GM23338 (cell line): Measurements from ENCODE around the gene YIPF1. TPM values are rescaled to one million over a fixed set of nuclear protein-coding genes. Genes with fewer than 3 reads are reported as not detected.
"Not testable (repeated sequence)": the region's sequence is repeated elsewhere in the genome, so short reads cannot be mapped to it uniquely, and the experiment has no call there.

Experiments
- ATAC-seq: fragments of 200-7000 bp; cut with Tn5 transposase; 3 replicates; pipeline ENCODE4 v1.9.1; 2020
- DNase-seq: peaks from one replicate; pipeline ENCODE4 v3.0.0-alpha.2; 2015; ENCODE audit warnings: low spot score
- H2AFZ ChIP-seq: fragments of 200-600 bp; sonication (generic); 2 replicates; pipeline ENCODE4 v1.8.0; 2016; ENCODE audit warnings: antibody characterized with exemption, mild to moderate bottlenecking, moderate library complexity
- H3F3A ChIP-seq: fragments of 200-600 bp; sonication (generic); replicated peaks from 2 replicates; pipeline ENCODE4 v1.8.0; 2017; ENCODE audit warnings: antibody characterized with exemption, mixed run types, low read depth
- H3K27ac ChIP-seq: fragments of 200-600 bp; sonication (generic); 2 replicates; pipeline ENCODE4 v1.6.1; 2016; ENCODE audit warnings: low read depth
- H3K27me3 ChIP-seq: fragments of 200-600 bp; sonication (generic); 2 replicates; pipeline ENCODE4 v1.8.0; 2016; ENCODE audit warnings: mild to moderate bottlenecking, mixed run types, moderate library complexity; ENCODE audit not compliant: insufficient read depth
- H3K36me3 ChIP-seq: fragments of 200-600 bp; sonication (generic); 2 replicates; pipeline ENCODE4 v1.8.0; 2016; ENCODE audit warnings: mild to moderate bottlenecking; ENCODE audit not compliant: insufficient read depth
- H3K4me1 ChIP-seq: fragments of 200-600 bp; sonication (generic); 2 replicates; pipeline ENCODE4 v1.8.0; 2016; ENCODE audit warnings: mild to moderate bottlenecking, moderate library complexity; ENCODE audit not compliant: insufficient read depth
- H3K4me2 ChIP-seq: fragments of 200-600 bp; sonication (generic); 2 replicates; pipeline ENCODE4 v1.7.1; 2017; ENCODE audit warnings: mixed run types
- H3K4me3 ChIP-seq: fragments of 200-600 bp; sonication (generic); 2 replicates; pipeline ENCODE4 v1.6.1; 2016; ENCODE audit warnings: mixed run types
- H3K79me2 ChIP-seq: fragments of 200-600 bp; sonication (generic); replicated peaks from 2 replicates; pipeline ENCODE4 v1.8.0; 2017; ENCODE audit warnings: mild to moderate bottlenecking; ENCODE audit not compliant: insufficient read depth
- H3K9me2 ChIP-seq: fragments of 200-600 bp; sonication (generic); 2 replicates; pipeline ENCODE4 v1.8.0; 2017; ENCODE audit not compliant: insufficient read depth
- H4K20me1 ChIP-seq: fragments of 200-600 bp; sonication (generic); replicated peaks from 2 replicates; pipeline ENCODE4 v1.8.0; 2017; ENCODE audit warnings: mild to moderate bottlenecking; ENCODE audit not compliant: insufficient read depth
- H3K27ac Mint-ChIP-seq: 2 replicates; pipeline ENCODE4 v1.8.0; 2020; ENCODE audit warnings: inconsistent platforms, mild to moderate bottlenecking, moderate library complexity, mixed read lengths
- H3K27me3 Mint-ChIP-seq: 3 replicates; pipeline ENCODE4 v1.8.0; 2022; ENCODE audit warnings: low read depth, mild to moderate bottlenecking, moderate library complexity, mixed read lengths, inconsistent platforms; ENCODE audit not compliant: insufficient read depth, poor library complexity
- H3K36me3 Mint-ChIP-seq: 3 replicates; pipeline ENCODE4 v1.8.0; 2021; ENCODE audit warnings: low read depth, mild to moderate bottlenecking, inconsistent platforms, moderate library complexity, mixed read lengths
- H3K4me1 Mint-ChIP-seq: 3 replicates; pipeline ENCODE4 v1.8.0; 2020; ENCODE audit warnings: mild to moderate bottlenecking, inconsistent platforms, mixed read lengths
- H3K4me3 Mint-ChIP-seq: 3 replicates; pipeline ENCODE4 v1.8.0; 2021; ENCODE audit warnings: moderate library complexity, mild to moderate bottlenecking, inconsistent platforms, mixed read lengths
- H3K9me3 Mint-ChIP-seq: 3 replicates; pipeline ENCODE4 v1.8.0; 2020; ENCODE audit warnings: moderate library complexity, mild to moderate bottlenecking, inconsistent platforms, mixed read lengths
- CREB1 ChIP-seq: fragments of 250-450 bp; sonication (Bioruptor Pico); IDR thresholded peaks from 2 replicates; pipeline ENCODE4 v1.5.0; 2020; ENCODE audit warnings: low read depth, mild to moderate bottlenecking, moderate library complexity
- CTCF ChIP-seq, 2 experiments: fragments of 200-600 bp in 1 of 2; sonication (generic) in 1 of 2; conservative IDR thresholded peaks; 2 replicates each; pipeline versions ENCODE4 v1.5.1 to v1.6.1; 2016 to 2017; ENCODE audit warnings: antibody characterized with exemption in 2 of 2, low read depth in 2 of 2, mild to moderate bottlenecking in 2 of 2, moderate library complexity in 1 of 2
- EZH2 ChIP-seq: fragments of 200-600 bp; sonication (generic); IDR thresholded peaks from one replicate; pipeline ENCODE4 v1.8.0; 2017; ENCODE audit warnings: antibody characterized with exemption, mild to moderate bottlenecking, low read depth; ENCODE audit not compliant: unreplicated experiment
- NANOG ChIP-seq: IDR thresholded peaks from 2 replicates; pipeline ENCODE4 v1.6.1; 2016; ENCODE audit warnings: antibody characterized with exemption, borderline replicate concordance
- REST ChIP-seq: IDR thresholded peaks from one replicate; pipeline ENCODE4 v1.6.1; 2018; ENCODE audit warnings: antibody characterized with exemption; ENCODE audit not compliant: unreplicated experiment
- STAT1 ChIP-seq: IDR thresholded peaks from one replicate; pipeline ENCODE4 v1.6.1; 2016; ENCODE audit warnings: antibody characterized with exemption; ENCODE audit not compliant: unreplicated experiment
- ZNF462 ChIP-seq: fragments of 250-450 bp; sonication (Bioruptor Pico); IDR thresholded peaks from 2 replicates; pipeline ENCODE4 v1.5.0; 2020; ENCODE audit warnings: mild to moderate bottlenecking, moderate library complexity
- polyA plus RNA-seq: library from polyadenylated mRNA; unstranded; fragments of >200 nt; fragmentation: Nextera tagmentation; extraction: Ambion mirVana; gene quantifications from 2 replicates; pipeline ENCODE4 v1.2.1, GENCODE V29; 2016
- total RNA-seq: library from RNA; depleted of rRNA; stranded (reverse); fragments of >200 nt; shearing (Covaris generic); gene quantifications from 2 replicates; pipeline ENCODE4 v1.2.3, GENCODE V29; 2014

Gene YIPF1
- total and polyA plus RNA-seq, 2 experiments from 2014 or later = 14.1 to 24.0 TPM

GRCh38 chr1:53819387-53819786, 70.2 kb downstream of the YIPF1 start:
- Histone ChIP-seq H3K4me3 (no peak overlapping the region), H3K79me2 (peaks cover 58% of the 10 kb centered on the region), H3K27ac (no peak overlapping the region), H3K9me2 (no peaks in the 10 kb centered on the region), H3K36me3 (peaks cover 41% of the 10 kb centered on the region), H3K4me2 (no peak overlapping the region), H3F3A (no peaks in the 10 kb centered on the region), H4K20me1 (peaks cover 15% of the 10 kb centered on the region), H3K4me1 (no peaks in the 10 kb centered on the region), H2AFZ (no peak overlapping the region), H3K27me3 (no peaks in the 10 kb centered on the region)
- Mint-ChIP-seq H3K27ac (no peak overlapping the region), H3K9me3 (no peaks in the 10 kb centered on the region; the same call in 2 of the 3 replicates), H3K27me3 (peaks cover 1% of the 10 kb centered on the region), H3K36me3 (peaks cover 64% of the 10 kb centered on the region), H3K4me1 (no peaks in the 10 kb centered on the region), H3K4me3 (no peak overlapping the region)
- TF ChIP-seq REST (no peak), STAT1 (no peak), NANOG (no peak), EZH2 (no peak), ZNF462 (CRISPR knock-in tag) (no peak), CREB1 (CRISPR knock-in tag) (no peak), CTCF (conservative IDR thresholded peaks at IDR 0.05; ENCODE audit: low read depth in 2 of 2) (no peak)
- ATAC-seq = no peak
- DNase-seq = no peak

- not testable (repeated sequence) for H3K4me3 ChIP-seq, H3K9me3 Mint-ChIP-seq, H3K4me1 ChIP-seq, H3F3A ChIP-seq, H3K9me2 ChIP-seq, H3K4me1 Mint-ChIP-seq, H3K27me3 Mint-ChIP-seq, H2AFZ ChIP-seq, H3K4me3 Mint-ChIP-seq, H3K27ac Mint-ChIP-seq, ATAC-seq, H3K27ac ChIP-seq, H3K27me3 ChIP-seq, H3K4me2 ChIP-seq, DNase-seq
- Histone ChIP-seq H3K36me3 (peaks cover 32% of the 10 kb centered on the region; the same call in 1 of the 2 replicates), H3K79me2 (peaks cover 77% of the 10 kb centered on the region), H4K20me1 (peaks cover 14% of the 10 kb centered on the region)
- peaks cover 84% of the 10 kb centered on the region for H3K36me3 Mint-ChIP-seq
These were observed 73.0 kb downstream of the YIPF1 start for GRCh38 chr1:53816584-53816983.
